OCI-LY3 (cell line): Measurements from ENCODE around the gene SERPINB11.

Source experiments
- EZH2phosphoT487 ChIP-seq: fragments of 200-600 bp; shearing (Covaris generic); IDR thresholded peaks from 2 replicates; pipeline ENCODE4 v1.6.1; 2018; ENCODE audit warnings: antibody characterized with exemption, mixed run types, low read depth
- TF ChIP-seq, protein P1 (sequence below): fragments of 200-600, 300-600 bp; sonication (generic); IDR thresholded peaks from 2 replicates; pipeline ENCODE4 v1.5.1; 2014; ENCODE audit warnings: antibody characterized with exemption, low read length, low read depth

- TF ChIP-seq, protein P1, sequence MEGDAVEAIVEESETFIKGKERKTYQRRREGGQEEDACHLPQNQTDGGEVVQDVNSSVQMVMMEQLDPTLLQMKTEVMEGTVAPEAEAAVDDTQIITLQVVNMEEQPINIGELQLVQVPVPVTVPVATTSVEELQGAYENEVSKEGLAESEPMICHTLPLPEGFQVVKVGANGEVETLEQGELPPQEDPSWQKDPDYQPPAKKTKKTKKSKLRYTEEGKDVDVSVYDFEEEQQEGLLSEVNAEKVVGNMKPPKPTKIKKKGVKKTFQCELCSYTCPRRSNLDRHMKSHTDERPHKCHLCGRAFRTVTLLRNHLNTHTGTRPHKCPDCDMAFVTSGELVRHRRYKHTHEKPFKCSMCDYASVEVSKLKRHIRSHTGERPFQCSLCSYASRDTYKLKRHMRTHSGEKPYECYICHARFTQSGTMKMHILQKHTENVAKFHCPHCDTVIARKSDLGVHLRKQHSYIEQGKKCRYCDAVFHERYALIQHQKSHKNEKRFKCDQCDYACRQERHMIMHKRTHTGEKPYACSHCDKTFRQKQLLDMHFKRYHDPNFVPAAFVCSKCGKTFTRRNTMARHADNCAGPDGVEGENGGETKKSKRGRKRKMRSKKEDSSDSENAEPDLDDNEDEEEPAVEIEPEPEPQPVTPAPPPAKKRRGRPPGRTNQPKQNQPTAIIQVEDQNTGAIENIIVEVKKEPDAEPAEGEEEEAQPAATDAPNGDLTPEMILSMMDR, result no peak
- TF ChIP-seq EZH2phosphoT487, result no peak
These were observed 54.8 kb downstream of the SERPINB11 start for GRCh38 chr18:63757541-63757940.
